ENCODE data around the gene UBE2Z.

Gene UBE2Z

GRCh38 chr17:48907713-48908046, 527 bp upstream of the UBE2Z start:
- Histone ChIP-seq H3K9me3 (ENCODE audit: insufficient read depth, low read depth, low read length) (no peaks in the 10 kb centered on the region), H3K4me1 (ENCODE audit: insufficient read depth, low read length) (peaks cover 7% of the 10 kb centered on the region; the same call in 1 of the 2 replicates), H3K9ac (ENCODE audit: low read depth, low read length) (peak overlapping the region; percentile 93), H3K27ac (ENCODE audit: low read length) (peak overlapping the region; percentile 98), H3K27me3 (ENCODE audit: insufficient read depth, low read length) (no peaks in the 10 kb centered on the region), H3K36me3 (ENCODE audit: insufficient read depth, low read depth, low read length) (peaks cover 32% of the 10 kb centered on the region), H3K4me3 (ENCODE audit: low read length) (peak overlapping the region; percentile 100)

GRCh38 chr17:48908853-48909394, 717 bp downstream of the UBE2Z start:
- Histone ChIP-seq H3K4me1 (ENCODE audit: insufficient read depth, low read length) (peaks cover 7% of the 10 kb centered on the region; the same call in 1 of the 2 replicates), H3K27me3 (ENCODE audit: insufficient read depth, low read length) (no peaks in the 10 kb centered on the region), H3K9ac (ENCODE audit: low read depth, low read length) (peak overlapping the region; percentile 93), H3K4me3 (ENCODE audit: low read length) (peak overlapping the region; percentile 100), H3K9me3 (ENCODE audit: insufficient read depth, low read depth, low read length) (no peaks in the 10 kb centered on the region), H3K27ac (ENCODE audit: low read length) (no peak overlapping the region), H3K36me3 (ENCODE audit: insufficient read depth, low read depth, low read length) (peaks cover 45% of the 10 kb centered on the region)

GRCh38 chr17:48909783-48910182, 1.6 kb downstream of the UBE2Z start:
- Histone ChIP-seq H3K27ac (ENCODE audit: low read length) (no peak overlapping the region), H3K27me3 (ENCODE audit: insufficient read depth, low read length) (no peaks in the 10 kb centered on the region), H3K4me1 (ENCODE audit: insufficient read depth, low read length) (peaks cover 7% of the 10 kb centered on the region; the same call in 1 of the 2 replicates), H3K9ac (ENCODE audit: low read depth, low read length) (peak overlapping the region; percentile 92; the same call in 1 of the 2 replicates), H3K9me3 (ENCODE audit: insufficient read depth, low read depth, low read length) (no peaks in the 10 kb centered on the region), H3K36me3 (ENCODE audit: insufficient read depth, low read depth, low read length) (peaks cover 51% of the 10 kb centered on the region), H3K4me3 (ENCODE audit: low read length) (peak overlapping the region; percentile 100)

DNA sequence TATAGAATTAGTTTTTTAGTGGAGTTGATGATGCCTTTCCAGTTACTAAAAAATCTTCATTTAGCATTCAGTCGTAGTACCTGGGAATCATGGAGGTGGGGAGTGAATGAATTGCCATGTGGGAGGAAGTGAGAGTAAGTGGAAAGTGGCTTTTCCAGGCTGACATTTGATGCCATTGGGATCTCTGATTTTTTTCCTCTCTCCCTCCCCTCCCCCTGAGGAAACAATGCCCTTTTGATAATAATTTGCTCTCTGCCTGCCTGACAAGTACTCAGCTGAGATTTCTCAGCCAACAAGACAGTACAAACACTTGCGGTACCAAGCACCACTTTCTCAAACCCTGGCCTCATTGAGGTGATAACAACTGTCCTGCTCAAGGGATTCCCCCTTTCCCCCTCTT, 2.2 kb downstream of the UBE2Z start:
- peak overlapping the region; percentile 100 for H3K4me3 ChIP-seq (ENCODE audit: low read length)
- H3K4me1 ChIP-seq (ENCODE audit: insufficient read depth, low read length): peaks cover 7% of the 10 kb centered on the region; the same call in 1 of the 2 replicates
- no peak overlapping the region for H3K27ac ChIP-seq (ENCODE audit: low read length)
- no peaks in the 10 kb centered on the region for H3K9me3 ChIP-seq (ENCODE audit: insufficient read depth, low read depth, low read length)
- peaks cover 57% of the 10 kb centered on the region for H3K36me3 ChIP-seq (ENCODE audit: insufficient read depth, low read depth, low read length)
- H3K9ac ChIP-seq (ENCODE audit: low read depth, low read length): peak overlapping the region; percentile 92; the same call in 1 of the 2 replicates
- H3K27me3 ChIP-seq (ENCODE audit: insufficient read depth, low read length): no peaks in the 10 kb centered on the region

- no peak overlapping the region for H3K4me3 ChIP-seq (ENCODE audit: low read length)
- H3K9me3 ChIP-seq (ENCODE audit: insufficient read depth, low read depth, low read length): no peaks in the 10 kb centered on the region
- H3K27me3 ChIP-seq (ENCODE audit: insufficient read depth, low read length): no peaks in the 10 kb centered on the region
- H3K27ac ChIP-seq (ENCODE audit: low read length): no peak overlapping the region
- peaks cover 7% of the 10 kb centered on the region; the same call in 1 of the 2 replicates for H3K4me1 ChIP-seq (ENCODE audit: insufficient read depth, low read length)
- H3K36me3 ChIP-seq (ENCODE audit: insufficient read depth, low read depth, low read length): peaks cover 77% of the 10 kb centered on the region
- no peak overlapping the region for H3K9ac ChIP-seq (ENCODE audit: low read depth, low read length)
These were observed 4.3 kb downstream of the UBE2Z start for GRCh38 chr17:48912476-48912875.

DNA sequence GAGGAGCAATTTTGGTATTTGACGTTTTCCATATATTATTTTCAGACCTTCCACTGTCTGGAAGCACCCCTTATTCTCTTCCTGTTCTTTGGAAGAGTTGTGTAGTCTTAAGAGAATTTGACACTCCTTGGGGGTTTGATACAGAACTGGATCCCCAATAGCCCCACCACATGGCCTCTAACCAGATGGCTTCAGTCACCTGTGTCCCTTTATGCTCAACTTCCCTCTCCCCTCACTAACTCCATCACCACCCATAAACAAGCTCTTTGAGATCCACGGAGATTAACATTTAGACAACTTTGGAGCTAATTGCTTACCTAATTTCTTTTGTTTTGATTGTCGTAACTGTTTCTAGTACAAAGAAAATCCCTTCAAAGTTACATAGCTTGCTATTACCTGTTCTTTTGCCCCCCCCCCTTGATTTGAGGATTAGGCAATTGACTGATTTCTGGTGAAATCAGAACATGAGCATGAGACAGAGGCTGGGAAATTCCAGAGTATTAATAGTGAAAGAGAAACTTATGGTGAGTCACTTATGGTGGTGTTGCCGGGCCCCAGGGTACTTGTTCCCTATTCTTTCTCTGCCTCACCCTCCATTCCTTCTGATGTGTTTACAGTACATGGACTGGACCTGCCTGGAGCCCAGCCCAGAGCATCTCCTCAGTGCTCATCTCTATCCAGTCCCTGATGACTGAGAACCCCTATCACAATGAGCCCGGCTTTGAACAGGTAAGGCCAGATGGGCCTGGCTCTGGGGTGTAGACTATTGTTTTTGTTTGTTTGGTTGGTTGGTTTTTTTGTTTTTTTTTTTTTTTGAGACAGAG, 7.5 kb downstream of the UBE2Z start:
- no peak overlapping the region for H3K9ac ChIP-seq (ENCODE audit: low read depth, low read length)
- no peak overlapping the region for H3K27ac ChIP-seq (ENCODE audit: low read length)
- H3K4me1 ChIP-seq (ENCODE audit: insufficient read depth, low read length): no peaks in the 10 kb centered on the region
- H3K9me3 ChIP-seq (ENCODE audit: insufficient read depth, low read depth, low read length): no peaks in the 10 kb centered on the region
- peaks cover 95% of the 10 kb centered on the region for H3K36me3 ChIP-seq (ENCODE audit: insufficient read depth, low read depth, low read length)
- H3K27me3 ChIP-seq (ENCODE audit: insufficient read depth, low read length): no peaks in the 10 kb centered on the region
- H3K4me3 ChIP-seq (ENCODE audit: low read length): no peak overlapping the region

GRCh38 chr17:48925251-48925990, 17.2 kb downstream of the UBE2Z start:
- H3K36me3 ChIP-seq (ENCODE audit: insufficient read depth, low read depth, low read length): peaks cover 98% of the 10 kb centered on the region
- H3K9ac ChIP-seq (ENCODE audit: low read depth, low read length): no peak overlapping the region
- H3K4me3 ChIP-seq (ENCODE audit: low read length): no peak overlapping the region
- H3K4me1 ChIP-seq (ENCODE audit: insufficient read depth, low read length): no peaks in the 10 kb centered on the region
- no peak overlapping the region for H3K27ac ChIP-seq (ENCODE audit: low read length)
- H3K27me3 ChIP-seq (ENCODE audit: insufficient read depth, low read length): no peaks in the 10 kb centered on the region
- no peaks in the 10 kb centered on the region for H3K9me3 ChIP-seq (ENCODE audit: insufficient read depth, low read depth, low read length)

DNA sequence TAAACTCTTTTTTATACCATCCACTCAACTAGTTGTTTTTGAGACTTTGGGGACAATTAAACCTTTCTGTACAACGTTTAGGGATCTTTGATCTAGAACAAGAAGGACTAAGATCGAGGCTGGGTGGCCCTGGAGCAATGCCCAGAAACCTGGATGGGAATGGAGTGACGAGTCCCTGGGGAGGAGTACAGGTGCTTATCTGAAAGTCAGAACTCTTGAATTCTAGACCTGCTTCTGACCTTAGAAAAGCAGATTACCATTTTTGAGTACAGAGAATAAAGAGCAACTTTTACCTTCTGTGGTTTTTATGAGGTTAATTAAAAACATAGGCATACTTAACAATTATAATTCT, 17.8 kb downstream of the UBE2Z start:
- no peaks in the 10 kb centered on the region for H3K9me3 ChIP-seq (ENCODE audit: insufficient read depth, low read depth, low read length)
- no peak overlapping the region for H3K9ac ChIP-seq (ENCODE audit: low read depth, low read length)
- peaks cover 98% of the 10 kb centered on the region for H3K36me3 ChIP-seq (ENCODE audit: insufficient read depth, low read depth, low read length)
- no peak overlapping the region for H3K4me3 ChIP-seq (ENCODE audit: low read length)
- H3K27ac ChIP-seq (ENCODE audit: low read length): no peak overlapping the region
- H3K4me1 ChIP-seq (ENCODE audit: insufficient read depth, low read length): no peaks in the 10 kb centered on the region
- H3K27me3 ChIP-seq (ENCODE audit: insufficient read depth, low read length): no peaks in the 10 kb centered on the region

DNA sequence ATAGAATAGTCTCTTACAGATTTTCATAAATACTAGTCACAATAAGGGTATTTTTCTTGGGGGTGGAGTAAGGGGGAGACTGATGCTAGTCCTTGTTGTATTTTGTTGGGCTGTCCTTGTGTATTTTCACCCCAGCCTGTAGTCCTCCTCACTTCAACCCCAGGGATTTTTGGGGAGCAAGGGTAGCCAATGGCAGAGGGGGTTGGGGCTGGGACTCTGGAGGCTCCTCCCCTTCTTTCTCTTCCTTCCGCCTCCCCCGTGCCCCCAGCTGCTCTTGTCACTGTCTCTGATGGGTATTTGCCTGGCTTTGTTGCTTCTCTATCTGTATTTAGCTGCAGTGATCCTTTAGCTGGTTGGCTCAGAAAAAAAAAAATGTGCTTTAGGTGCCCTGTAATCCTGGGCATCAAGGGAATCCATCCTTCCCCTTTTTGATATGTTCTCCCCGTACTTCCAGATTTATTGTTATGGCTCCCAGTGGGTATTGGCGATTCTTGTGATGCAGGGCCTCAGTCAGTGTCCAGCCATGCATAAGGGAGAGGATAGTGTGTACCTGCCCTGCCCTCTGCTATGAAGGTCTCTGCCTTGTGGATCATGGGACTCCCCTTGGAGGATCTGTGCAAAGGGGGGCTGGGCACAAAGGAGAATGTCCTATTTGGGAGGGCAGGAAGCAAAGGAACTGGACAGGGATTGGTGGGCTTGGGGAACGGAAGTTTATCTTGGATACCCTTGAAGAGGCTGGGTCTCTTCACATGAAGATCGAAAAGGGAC, 20.0 kb downstream of the UBE2Z start:
- Histone ChIP-seq H3K36me3 (ENCODE audit: insufficient read depth, low read depth, low read length) (peaks cover 99% of the 10 kb centered on the region), H3K4me1 (ENCODE audit: insufficient read depth, low read length) (no peaks in the 10 kb centered on the region), H3K9me3 (ENCODE audit: insufficient read depth, low read depth, low read length) (no peaks in the 10 kb centered on the region), H3K4me3 (ENCODE audit: low read length) (no peak overlapping the region), H3K27ac (ENCODE audit: low read length) (no peak overlapping the region), H3K27me3 (ENCODE audit: insufficient read depth, low read length) (no peaks in the 10 kb centered on the region), H3K9ac (ENCODE audit: low read depth, low read length) (no peak overlapping the region)

DNA sequence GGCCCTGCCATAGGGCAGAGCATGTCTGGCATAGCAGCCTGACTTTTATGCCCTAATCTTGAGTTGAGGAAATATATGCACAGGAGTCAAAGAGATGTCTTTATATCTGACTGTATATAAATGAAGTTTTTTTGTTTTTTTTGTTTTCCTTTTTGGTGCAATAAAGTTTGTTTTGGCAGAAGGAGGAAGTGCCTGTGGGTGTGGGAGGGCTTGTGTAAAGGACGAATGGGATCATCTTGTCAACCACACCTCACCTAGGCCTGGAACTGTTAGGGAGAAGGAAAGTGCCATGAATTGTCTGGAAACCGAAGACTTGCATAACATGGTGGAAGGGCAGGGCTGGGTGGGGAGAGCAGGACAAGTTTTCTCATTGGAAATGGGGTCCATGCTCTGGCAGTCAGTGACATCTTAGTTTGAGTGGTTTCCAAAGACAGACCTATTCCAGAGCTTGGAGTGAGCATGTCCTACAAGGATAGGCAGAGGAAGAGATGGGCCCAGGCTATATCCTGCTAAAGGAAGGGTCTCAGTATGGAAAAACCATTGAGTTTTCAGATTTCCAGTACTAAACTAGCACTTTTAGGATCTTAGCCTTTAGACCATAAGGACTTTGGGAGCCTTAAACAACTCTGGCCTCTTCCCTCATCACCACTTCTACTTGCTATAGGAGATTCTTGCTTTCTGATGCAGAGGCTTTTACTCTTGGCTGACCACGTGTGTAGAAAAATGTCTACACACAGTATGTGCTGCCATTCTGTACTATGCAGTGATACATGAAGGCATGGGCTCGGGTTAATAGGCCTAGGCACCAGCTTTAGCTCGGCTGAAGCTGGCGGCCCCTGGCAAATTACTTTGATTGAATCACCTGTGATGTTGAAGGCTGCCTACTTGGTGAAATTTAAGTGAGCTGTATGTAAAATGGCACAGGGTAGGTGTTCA, 20.9 kb downstream of the UBE2Z start:
- Histone ChIP-seq H3K27me3 (ENCODE audit: insufficient read depth, low read length) (no peaks in the 10 kb centered on the region), H3K4me3 (ENCODE audit: low read length) (no peak overlapping the region), H3K27ac (ENCODE audit: low read length) (no peak overlapping the region), H3K9ac (ENCODE audit: low read depth, low read length) (no peak overlapping the region), H3K36me3 (ENCODE audit: insufficient read depth, low read depth, low read length) (peaks cover 99% of the 10 kb centered on the region), H3K9me3 (ENCODE audit: insufficient read depth, low read depth, low read length) (no peaks in the 10 kb centered on the region), H3K4me1 (ENCODE audit: insufficient read depth, low read length) (no peaks in the 10 kb centered on the region)

DNA sequence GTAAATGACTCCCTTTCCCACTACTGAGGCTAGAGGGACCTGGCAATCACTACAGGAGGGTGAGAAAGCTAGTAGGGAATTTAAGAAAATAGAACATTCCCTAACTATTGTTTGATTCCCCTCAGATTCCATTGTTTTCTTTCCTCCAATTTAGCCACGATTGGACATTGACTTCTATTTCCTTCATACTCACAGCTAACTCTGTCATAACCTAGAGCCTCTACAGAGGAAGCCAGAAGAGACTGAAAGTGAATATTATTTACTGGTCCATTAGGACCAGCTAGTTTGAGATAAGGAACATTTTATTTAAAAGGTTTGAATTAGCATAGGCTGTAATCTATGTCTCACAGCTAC, 21.6 kb downstream of the UBE2Z start:
- no peaks in the 10 kb centered on the region for H3K27me3 ChIP-seq (ENCODE audit: insufficient read depth, low read length)
- H3K4me1 ChIP-seq (ENCODE audit: insufficient read depth, low read length): no peaks in the 10 kb centered on the region
- H3K9ac ChIP-seq (ENCODE audit: low read depth, low read length): no peak overlapping the region
- peaks cover 99% of the 10 kb centered on the region for H3K36me3 ChIP-seq (ENCODE audit: insufficient read depth, low read depth, low read length)
- no peak overlapping the region for H3K4me3 ChIP-seq (ENCODE audit: low read length)
- no peaks in the 10 kb centered on the region for H3K9me3 ChIP-seq (ENCODE audit: insufficient read depth, low read depth, low read length)
- no peak overlapping the region for H3K27ac ChIP-seq (ENCODE audit: low read length)
